Pulmonary artery endothelial cell (primary cell): ENCODE data around the gene PRTFDC1. TPM values are rescaled to one million over a fixed set of nuclear protein-coding genes. Genes with fewer than 3 reads are reported as not detected.
"Not testable (repeated sequence)": the region's sequence is repeated elsewhere in the genome, so short reads cannot be mapped to it uniquely, and the experiment has no call there.

Source experiments
- DNase-seq: peaks from one replicate; pipeline ENCODE4 v3.0.0-alpha.2; 2011; ENCODE audit warnings: low read depth, low spot score
- total RNA-seq: library from RNA; depleted of rRNA; stranded (reverse); fragments of >200 nt; gene quantifications from 2 replicates; pipeline ENCODE4 v1.2.3, GENCODE V29; 2014

The PRTFDC1 gene
- 6.7 and 22.5 TPM in 2 replicates for total RNA-seq

GRCh38 chr10:24952143-24952706 lies at the start of gene PRTFDC1:
Gene PRTFDC1 (minus strand): TSS chr10:24952606. CDS start chr10:24952575, 31 bp downstream.
- DNase-seq: no peak

- no peak for DNase-seq
Measured at GRCh38 chr10:24998044-24998443, 45.6 kb upstream of the PRTFDC1 start.

- DNase-seq: no peak
Measured at GRCh38 chr10:24995072-24995471, 42.7 kb upstream of the PRTFDC1 start.

- DNase-seq: no peak
Measured at GRCh38 chr10:24993237-24993958, 41.0 kb upstream of the PRTFDC1 start.

GRCh38 chr10:24992512-24993133 lies 40.2 kb upstream of the PRTFDC1 start:
- no peak for DNase-seq

GRCh38 chr10:24991298-24991697 lies 38.9 kb upstream of the PRTFDC1 start:
- DNase-seq: no peak

- DNase-seq: no peak
Measured at GRCh38 chr10:24989867-24990266, 37.5 kb upstream of the PRTFDC1 start.

GRCh38 chr10:24988831-24989640 lies 36.6 kb upstream of the PRTFDC1 start:
- DNase-seq: no peak

GRCh38 chr10:24984906-24985305 lies 32.5 kb upstream of the PRTFDC1 start:
- DNase-seq: no peak

GRCh38 chr10:24983946-24984345 lies 31.5 kb upstream of the PRTFDC1 start:
- DNase-seq: no peak

- DNase-seq: no peak
Measured at GRCh38 chr10:24983130-24983529, 30.7 kb upstream of the PRTFDC1 start.

- DNase-seq: no peak
Measured at GRCh38 chr10:24982319-24983112, 30.1 kb upstream of the PRTFDC1 start.

- DNase-seq: no peak
Measured at GRCh38 chr10:24981161-24981710, 28.8 kb upstream of the PRTFDC1 start.

GRCh38 chr10:24979685-24980084 lies 27.3 kb upstream of the PRTFDC1 start:
- DNase-seq: no peak

- no peak for DNase-seq
Measured at GRCh38 chr10:24974976-24975375, 22.6 kb upstream of the PRTFDC1 start.

GRCh38 chr10:24973163-24973562 lies 20.8 kb upstream of the PRTFDC1 start:
- DNase-seq: no peak

GRCh38 chr10:24971374-24971773 lies 19.0 kb upstream of the PRTFDC1 start:
- no peak for DNase-seq

GRCh38 chr10:24969841-24970281 lies 17.5 kb upstream of the PRTFDC1 start:
- no peak for DNase-seq

- not testable (repeated sequence) for DNase-seq
Measured at GRCh38 chr10:24968951-24969350, 16.5 kb upstream of the PRTFDC1 start.

- no peak for DNase-seq
Measured at GRCh38 chr10:24968349-24968748, 15.9 kb upstream of the PRTFDC1 start.
